Activated CD8-positive, alpha-beta memory T cell treated with anti-CD3 and anti-CD28 coated beads for 36 hours (primary cell): Measurements from ENCODE around the gene PRKACB. TPM values are rescaled to one million over a fixed set of nuclear protein-coding genes. Genes with fewer than 3 reads are reported as not detected.

Experiments
- CTCF ChIA-PET: fragments of 350-600 bp; sonication (Branson Sonifier 250); formaldehyde crosslinking; loops from one replicate; lab custom pipeline; 2021; ENCODE audit warnings: antibody characterized with exemption; lab: Charles Lee
- POLR2A ChIA-PET: fragments of 350-600 bp; sonication (Branson Sonifier 250); formaldehyde crosslinking; loops from one replicate; lab custom pipeline; 2021; ENCODE audit warnings: antibody characterized with exemption; lab: Charles Lee
- total RNA-seq, 2 experiments: library from RNA; stranded (reverse); gene quantifications; one replicate each; pipeline ENCODE4 v1.2.3, GENCODE V29; 2021

PRKACB gene
- total RNA-seq, 2 experiments from 2014 or later = 42.0 to 46.0 TPM

- CTCF ChIA-PET = no interaction called here
- POLR2A ChIA-PET = no interaction called here
Observed at GRCh38 chr1:84148758-84149157, 4.7 kb downstream of the PRKACB start.

- ChIA-PET POLR2A (interaction anchor here (0.9 kb wide), 1 partner anchor 9 kb away, joined by 4 read pairs; the partner anchor contains the start of gene PRKACB), CTCF (interaction anchor here (0.6 to 1.7 kb wide), 6 partner anchors 8 to 463 kb away, joined by 3 to 8 read pairs (median 4); partner anchors contain the start of gene PRKACB)
Observed at GRCh38 chr1:84152649-84153056, 8.6 kb downstream of the PRKACB start.

GRCh38 chr1:84155517-84155916 is 11.4 kb downstream of the PRKACB start:
- ChIA-PET CTCF (interaction anchor here (0.7 kb wide), 1 partner anchor 279 kb away, joined by 3 read pairs; no protein-coding TSS in a partner anchor), POLR2A (no interaction called here)

GRCh38 chr1:84156210-84156621 is 12.1 kb downstream of the PRKACB start:
- CTCF ChIA-PET = interaction anchor here (0.7 kb wide), 1 partner anchor 278 kb away, joined by 3 read pairs; no protein-coding TSS in a partner anchor

GRCh38 chr1:84159533-84160240 is 15.6 kb downstream of the PRKACB start:
- CTCF ChIA-PET = no interaction called here
- POLR2A ChIA-PET = no interaction called here

More at GRCh38 chr1:84156210-84156621, 12.1 kb downstream of the PRKACB start:
- POLR2A ChIA-PET = no interaction called here

GRCh38 chr1:84162295-84162694 is 18.2 kb downstream of the PRKACB start:
- ChIA-PET POLR2A (interaction anchor here (1.0 kb wide), 1 partner anchor 344 kb away, joined by 3 read pairs; the partner anchor contains the start of genes GNG5 and SPATA1), CTCF (no interaction called here)

GRCh38 chr1:84163123-84163931 is 19.3 kb downstream of the PRKACB start:
- CTCF ChIA-PET = interaction anchor here (0.9 kb wide), 1 partner anchor 11 kb away, joined by 3 read pairs; no protein-coding TSS in a partner anchor
- POLR2A ChIA-PET = interaction anchor here (1.0 kb wide), 1 partner anchor 343 kb away, joined by 3 read pairs; the partner anchor contains the start of genes GNG5 and SPATA1

GRCh38 chr1:84164161-84164560 is 20.1 kb downstream of the PRKACB start:
- ChIA-PET CTCF (no interaction called here), POLR2A (no interaction called here)

- ChIA-PET CTCF (interaction anchor here (0.8 kb wide), 1 partner anchor 12 kb away, joined by 4 read pairs; no protein-coding TSS in a partner anchor), POLR2A (no interaction called here)
Observed at GRCh38 chr1:84164567-84165021, 20.5 kb downstream of the PRKACB start.

- POLR2A ChIA-PET = no interaction called here
- CTCF ChIA-PET = no interaction called here
Observed at GRCh38 chr1:84165601-84166000, 21.5 kb downstream of the PRKACB start.

GRCh38 chr1:84166797-84167196 is 22.7 kb downstream of the PRKACB start:
- POLR2A ChIA-PET = no interaction called here
- CTCF ChIA-PET = no interaction called here

GRCh38 chr1:84168783-84169182 is 24.7 kb downstream of the PRKACB start:
- ChIA-PET POLR2A (no interaction called here), CTCF (no interaction called here)

GRCh38 chr1:84170171-84170570 is 26.1 kb downstream of the PRKACB start:
- ChIA-PET POLR2A (no interaction called here), CTCF (no interaction called here)

GRCh38 chr1:84171481-84171880 is 27.4 kb downstream of the PRKACB start:
- CTCF ChIA-PET = no interaction called here
- POLR2A ChIA-PET = no interaction called here

- ChIA-PET CTCF (no interaction called here), POLR2A (no interaction called here)
Observed at GRCh38 chr1:84174051-84174556, 30.0 kb downstream of the PRKACB start.

GRCh38 chr1:84181350-84182005 is 37.4 kb downstream of the PRKACB start:
- POLR2A ChIA-PET = no interaction called here
- CTCF ChIA-PET = no interaction called here

GRCh38 chr1:84190455-84190854 is 46.4 kb downstream of the PRKACB start:
- ChIA-PET CTCF (no interaction called here), POLR2A (no interaction called here)

- CTCF ChIA-PET = no interaction called here
- POLR2A ChIA-PET = no interaction called here
Observed at GRCh38 chr1:84192681-84193080, 48.6 kb downstream of the PRKACB start.

GRCh38 chr1:84198832-84199231 is 54.8 kb downstream of the PRKACB start:
- CTCF ChIA-PET = interaction anchor here (0.6 kb wide), 1 partner anchor 614 kb away, joined by 4 read pairs; no protein-coding TSS in a partner anchor
- POLR2A ChIA-PET = no interaction called here
